ENCODE data around the gene CRISPLD2.

CRISPLD2 gene, protein sequence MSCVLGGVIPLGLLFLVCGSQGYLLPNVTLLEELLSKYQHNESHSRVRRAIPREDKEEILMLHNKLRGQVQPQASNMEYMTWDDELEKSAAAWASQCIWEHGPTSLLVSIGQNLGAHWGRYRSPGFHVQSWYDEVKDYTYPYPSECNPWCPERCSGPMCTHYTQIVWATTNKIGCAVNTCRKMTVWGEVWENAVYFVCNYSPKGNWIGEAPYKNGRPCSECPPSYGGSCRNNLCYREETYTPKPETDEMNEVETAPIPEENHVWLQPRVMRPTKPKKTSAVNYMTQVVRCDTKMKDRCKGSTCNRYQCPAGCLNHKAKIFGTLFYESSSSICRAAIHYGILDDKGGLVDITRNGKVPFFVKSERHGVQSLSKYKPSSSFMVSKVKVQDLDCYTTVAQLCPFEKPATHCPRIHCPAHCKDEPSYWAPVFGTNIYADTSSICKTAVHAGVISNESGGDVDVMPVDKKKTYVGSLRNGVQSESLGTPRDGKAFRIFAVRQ

DNA sequence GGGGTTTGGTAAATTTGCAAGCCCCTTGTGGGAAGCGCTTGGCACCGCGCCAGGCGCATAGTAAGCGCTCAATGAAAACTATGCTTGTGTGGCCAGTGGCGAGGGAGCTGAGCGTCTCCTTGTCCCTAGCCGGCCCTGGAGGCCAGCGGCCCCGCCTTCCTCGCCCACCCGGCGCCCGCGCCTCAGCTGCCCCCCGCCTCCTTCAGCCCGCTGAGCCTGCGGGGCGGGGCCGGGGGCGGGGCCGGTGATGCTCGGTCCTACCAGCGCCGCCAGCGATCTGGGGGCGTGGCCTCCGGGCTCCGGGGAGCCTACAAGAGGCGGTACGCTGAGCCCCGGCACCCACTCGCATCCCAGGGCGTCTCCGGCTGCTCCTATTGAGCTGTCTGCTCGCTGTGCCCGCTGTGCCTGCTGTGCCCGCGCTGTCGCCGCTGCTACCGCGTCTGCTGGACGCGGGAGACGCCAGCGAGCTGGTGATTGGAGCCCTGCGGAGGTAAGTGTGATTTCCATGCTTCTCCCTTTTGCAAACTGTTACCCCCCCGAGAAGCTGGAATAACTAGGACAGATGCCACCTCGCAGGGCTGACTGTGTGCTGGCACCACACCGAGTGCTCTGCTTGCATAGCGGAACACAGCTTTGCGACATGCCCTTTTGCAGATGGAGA is at the start of gene CRISPLD2:
TSS of gene CRISPLD2 (plus strand) at position 342 of the 661 bp plus-strand sequence. CDS start 18,511 bp downstream, outside the sequence.
- peak; percentile 86 for DNase-seq

DNA sequence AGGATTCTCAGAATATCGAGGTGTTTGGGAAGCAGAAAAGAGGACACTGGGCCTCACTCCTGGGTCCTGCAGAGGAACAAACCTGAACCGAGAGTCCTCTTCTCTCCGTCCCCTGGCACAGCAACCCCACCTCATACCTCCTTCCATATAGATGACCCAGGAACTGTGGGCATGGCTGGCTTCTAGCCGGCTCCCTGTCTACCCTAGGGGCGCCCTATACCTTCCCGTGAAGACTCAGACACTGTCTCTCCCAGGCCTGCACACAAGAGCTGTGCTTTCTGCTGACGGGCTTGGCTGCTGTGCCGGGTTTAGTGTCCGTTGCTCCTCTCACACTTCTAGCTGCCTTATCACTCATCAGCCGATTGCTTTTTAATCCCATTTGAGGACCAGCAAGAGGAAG is 46.5 kb upstream of the CRISPLD2 start:
- DNase-seq, result no peak

DNA sequence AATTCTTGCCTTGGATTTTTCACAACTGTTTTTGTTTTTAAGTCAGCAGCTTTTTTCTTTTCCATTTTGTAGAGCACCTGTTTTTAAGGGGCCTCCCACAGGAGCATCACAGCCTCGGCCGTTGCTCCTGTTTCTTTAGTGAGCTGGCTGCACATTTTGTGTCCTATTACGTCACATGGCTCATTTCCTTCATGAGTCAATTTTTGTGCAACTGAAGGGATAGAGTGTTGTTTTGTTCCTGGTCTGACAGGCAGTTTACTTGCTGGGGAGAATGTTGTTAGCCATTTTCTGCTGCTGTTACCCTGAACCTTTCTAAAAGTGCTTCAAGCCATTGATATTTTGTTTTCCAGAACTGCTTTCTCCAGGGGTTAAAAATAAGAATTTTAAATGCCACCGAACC is 45.0 kb upstream of the CRISPLD2 start:
- DNase-seq, result no peak

DNA sequence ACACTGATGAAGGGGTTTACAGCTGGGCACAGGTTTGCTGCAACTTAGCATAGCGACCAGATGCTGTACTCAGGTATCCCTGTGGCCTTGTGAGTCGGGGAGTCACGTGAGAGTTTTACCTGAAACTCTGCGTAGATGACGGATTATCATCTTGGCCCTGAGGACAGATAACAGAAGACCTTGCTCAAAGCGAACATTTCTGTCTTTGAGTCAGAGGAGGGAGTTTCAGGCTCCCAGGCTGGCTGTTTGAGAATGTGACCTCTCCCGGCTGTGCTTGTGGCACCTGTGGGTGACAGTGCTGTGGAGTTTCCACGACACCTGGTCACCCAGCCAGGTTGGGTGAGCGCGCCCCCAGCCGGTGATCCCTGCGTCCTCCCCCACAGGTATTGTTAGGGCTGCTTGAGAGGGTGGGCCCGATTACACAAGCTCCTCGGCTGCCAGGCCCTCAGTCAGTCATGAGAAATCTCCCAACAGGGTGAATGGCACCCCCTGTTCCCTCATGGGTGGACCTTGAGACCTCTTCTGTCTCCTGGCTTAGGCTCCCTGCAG is 44.4 kb upstream of the CRISPLD2 start:
- DNase-seq, result no peak

DNA sequence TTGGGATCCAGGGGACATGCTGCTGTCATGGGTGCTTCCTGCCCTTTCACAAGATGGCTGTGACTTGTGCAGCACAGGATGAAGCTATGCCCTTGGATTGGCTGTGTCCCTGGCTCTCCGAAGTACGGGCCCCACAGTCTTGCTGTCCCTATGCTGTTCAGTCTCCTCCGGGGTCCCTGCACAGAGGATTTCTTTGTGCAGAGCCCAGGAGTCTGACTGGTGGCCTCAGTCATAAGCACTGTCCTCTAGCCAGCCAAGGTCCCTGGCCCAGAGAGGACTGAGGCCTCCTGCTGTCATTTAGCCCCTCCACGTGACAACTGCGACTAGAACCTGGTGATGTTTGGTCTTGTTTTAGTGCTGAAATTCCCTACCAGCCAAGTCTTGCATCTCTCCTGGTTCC is 42.4 kb upstream of the CRISPLD2 start:
- DNase-seq, result no peak

DNA sequence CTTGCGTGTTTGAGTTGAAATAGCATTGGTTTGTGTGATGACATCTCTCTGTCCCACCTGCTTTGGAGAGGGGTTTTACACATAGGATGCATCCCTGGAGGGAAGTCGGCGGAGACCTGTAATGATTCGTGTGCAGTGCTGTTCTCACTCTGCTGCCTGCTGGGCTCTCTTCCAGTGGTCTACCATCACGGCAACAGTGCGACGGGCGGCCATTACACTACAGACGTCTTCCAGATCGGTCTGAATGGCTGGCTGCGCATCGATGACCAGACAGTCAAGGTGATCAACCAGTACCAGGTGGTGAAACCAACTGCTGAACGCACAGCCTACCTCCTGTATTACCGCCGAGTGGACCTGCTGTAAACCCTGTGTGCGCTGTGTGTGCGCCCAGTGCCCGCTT is 41.1 kb upstream of the CRISPLD2 start:
- DNase-seq, result no peak

DNA sequence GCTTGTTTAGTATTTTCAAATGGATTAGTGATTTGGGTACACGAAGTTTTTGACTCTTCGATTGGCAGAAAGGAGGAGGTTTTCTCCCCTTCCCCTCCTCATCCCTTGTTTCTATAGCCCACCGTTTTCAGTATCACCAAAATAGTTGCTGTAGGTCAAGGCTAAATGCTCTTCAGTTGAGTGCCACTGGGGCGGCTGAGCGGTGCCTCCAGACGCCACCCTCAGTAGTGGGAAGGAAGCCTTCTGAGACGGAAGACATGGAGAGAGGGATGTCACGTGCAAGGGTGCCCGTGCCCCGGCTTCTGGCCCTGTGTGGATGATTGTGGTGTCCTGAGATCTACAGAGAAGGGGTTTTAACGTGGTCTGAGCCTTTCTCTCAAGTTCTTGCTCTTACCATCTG is 39.7 kb upstream of the CRISPLD2 start:
- no peak for DNase-seq

DNA sequence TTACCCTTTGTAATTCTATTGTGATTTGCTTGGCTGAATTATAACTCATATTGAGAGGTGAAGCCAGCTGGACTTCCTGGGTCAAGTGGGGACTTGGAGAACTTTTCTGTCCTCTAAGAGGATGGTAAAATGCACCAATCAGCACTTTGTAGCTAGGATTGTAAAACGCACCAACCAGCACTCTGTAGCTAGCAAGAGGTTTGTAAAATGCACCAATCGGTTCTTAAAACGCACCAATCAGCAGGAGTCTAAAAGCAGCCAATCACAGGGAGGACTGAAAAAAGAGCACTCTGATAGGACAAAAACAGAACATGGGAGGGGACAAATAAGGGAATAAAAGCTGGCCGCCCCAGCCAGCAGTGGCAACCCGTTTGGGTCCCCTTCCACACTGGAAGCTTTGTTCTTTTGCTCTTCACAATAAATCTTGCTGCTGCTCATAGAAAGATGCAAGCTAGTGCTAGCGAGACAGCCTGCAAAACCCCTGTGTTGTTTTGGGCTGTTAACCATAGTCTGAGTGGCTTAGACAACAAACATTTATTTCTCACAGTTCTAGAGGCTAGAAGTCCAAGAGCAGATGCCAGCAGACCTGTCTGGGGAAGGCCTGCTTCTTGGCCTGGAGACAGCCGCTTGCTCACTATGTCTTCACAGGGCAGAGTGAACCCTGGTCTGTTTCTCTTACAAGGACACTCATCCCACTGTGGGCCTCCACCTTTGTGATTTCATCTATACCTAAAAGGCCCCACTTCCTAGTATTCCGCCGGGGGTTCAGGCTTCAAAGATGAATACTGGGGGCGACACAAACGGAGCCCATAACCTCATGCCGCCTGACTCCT is 39.0 kb upstream of the CRISPLD2 start:
- DNase-seq, result no peak

DNA sequence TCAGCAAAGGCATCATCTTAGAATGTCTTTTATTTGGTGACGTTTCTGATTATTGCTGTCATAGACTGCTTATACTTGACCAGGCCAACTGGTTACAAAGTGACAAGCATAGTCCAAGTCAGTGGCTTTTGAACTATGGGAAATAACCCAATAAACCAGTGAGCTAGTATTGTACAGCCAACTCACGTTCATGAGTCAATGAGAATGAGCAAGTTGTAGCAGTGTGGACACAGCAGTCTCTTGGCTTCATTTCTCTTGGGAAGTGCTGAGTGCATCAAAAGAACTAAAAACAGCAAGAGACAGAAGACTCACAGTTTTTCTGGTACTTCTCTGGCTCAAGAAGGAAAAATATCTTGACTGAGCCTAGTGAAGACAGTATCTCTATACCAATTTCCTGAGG is 36.9 kb upstream of the CRISPLD2 start:
- no peak for DNase-seq

DNA sequence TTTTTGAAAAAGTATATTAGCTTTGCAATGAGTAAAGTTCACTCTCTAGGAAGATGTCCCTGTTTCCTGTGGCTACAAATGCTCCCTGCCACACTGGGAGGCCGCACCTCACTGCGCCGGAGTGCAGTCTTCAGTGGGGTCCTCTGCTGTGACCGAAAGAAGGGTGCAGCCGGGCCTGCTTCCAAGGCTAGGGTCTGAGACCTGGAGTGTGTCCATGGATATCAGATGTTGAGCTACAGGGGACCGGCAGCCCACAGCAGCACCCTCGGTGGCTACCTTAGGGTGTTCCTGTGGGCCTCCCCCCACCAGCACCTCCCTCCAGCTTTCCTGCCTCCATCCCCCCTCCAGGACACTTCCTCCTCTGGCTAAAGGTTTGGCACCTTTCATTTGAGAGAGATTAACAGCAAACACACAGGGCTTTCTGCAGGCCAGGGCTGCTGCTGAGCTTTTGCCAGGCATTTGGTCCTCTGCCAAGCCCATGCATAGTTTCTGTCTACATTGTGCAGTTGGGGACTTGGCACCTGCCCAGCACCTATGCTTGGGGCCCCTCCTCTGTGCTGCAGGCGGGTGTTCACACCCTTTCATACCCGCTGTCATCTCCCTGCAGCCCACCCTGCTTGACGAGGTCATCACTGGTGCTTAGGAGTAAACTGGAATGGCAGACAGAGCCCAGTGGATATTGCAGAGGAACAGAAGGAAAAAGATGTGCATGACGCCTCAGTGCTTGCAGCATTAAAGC is 33.8 kb upstream of the CRISPLD2 start:
- DNase-seq, result no peak

DNA sequence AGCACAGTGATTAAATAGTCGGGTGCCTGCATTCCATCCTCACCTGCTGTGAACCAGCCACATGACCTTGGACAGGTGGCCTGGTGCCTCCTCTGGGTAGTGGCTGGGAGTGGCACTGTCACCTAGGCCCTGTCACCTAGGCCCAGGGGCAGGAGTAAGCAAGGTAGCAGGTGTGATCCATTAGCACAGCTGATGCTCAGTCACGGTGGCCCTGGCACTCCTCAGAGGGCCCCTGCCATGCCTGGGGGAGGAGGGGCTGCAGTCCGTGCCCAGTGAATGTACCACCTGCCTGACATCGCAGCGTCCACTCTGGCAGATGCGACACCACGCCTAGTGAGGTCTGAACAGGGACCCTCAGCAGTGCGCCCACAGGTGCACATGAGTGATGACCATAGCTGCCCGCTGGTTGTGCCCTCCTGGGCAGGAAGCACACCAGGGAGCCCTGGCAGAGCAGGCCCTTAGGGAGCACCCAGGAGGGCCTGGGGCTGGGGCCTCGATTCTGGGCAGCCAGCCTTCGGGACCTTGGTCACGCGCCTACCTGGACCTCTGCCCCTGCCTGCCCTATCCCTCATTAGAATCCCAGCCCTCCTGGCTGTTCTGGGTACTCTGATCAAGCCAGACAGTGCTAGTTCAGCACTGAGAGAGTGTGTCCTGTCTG is 33.1 kb upstream of the CRISPLD2 start:
- DNase-seq, result no peak

DNA sequence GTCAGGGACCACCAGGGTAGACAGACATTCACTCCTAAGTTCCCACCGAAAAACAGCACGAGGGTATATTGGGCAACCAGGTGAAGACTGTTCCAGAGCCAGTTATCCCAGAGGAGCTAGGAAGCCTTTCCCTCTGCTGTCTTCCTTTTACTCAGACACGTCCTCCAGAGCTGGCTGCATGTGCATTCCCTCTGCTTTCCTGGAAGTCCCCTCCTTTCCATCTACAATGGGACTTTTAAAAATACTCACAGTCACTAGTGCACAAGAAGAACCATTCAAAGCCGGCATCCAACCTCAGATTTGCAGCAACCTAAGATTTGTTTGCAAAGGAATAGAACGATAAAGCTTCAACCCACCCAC is 32.5 kb upstream of the CRISPLD2 start:
- DNase-seq, result no peak

DNA sequence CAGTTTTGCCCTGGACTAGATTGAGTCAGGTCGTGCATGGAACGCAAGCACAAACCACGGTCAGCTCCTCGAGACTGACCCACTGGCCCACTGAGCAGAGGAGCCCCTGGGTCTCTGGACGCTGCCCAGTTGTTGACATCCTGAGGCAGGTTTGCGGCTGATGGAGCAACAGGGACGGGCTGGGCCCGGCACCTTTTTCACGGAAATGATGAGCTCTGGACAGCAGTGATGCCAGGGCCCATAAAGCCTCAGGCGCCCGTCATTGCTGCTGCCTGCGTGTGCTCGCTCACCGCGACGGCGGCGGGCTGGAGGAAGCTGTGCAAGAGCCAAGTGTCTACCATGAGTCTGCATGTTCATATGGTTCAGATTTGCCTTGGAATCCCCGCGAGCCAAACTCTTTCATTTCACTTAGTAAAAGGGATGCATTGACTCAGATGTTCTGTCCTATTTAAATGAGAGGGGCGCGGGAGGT is 30.8 kb upstream of the CRISPLD2 start:
- no peak for DNase-seq

DNA sequence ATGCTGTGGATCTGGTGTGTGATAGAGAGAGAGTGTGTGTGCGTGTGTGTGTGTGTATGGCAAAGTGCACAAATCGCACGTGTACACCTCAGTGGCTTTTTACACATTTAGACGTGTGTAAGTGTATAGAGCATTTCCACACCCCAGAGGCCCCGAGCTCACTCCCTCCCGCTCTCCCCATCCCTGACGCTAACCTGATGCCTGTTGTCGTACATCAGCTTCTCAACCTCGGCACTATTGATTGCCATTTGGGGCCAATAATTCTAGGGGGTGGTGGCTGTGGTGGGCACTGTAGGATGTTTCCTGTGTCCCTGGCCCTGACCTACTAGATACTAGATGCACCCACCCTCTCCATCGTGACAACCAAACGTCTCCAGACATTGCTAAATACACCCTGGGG is 30.4 kb upstream of the CRISPLD2 start:
- no peak for DNase-seq

DNA sequence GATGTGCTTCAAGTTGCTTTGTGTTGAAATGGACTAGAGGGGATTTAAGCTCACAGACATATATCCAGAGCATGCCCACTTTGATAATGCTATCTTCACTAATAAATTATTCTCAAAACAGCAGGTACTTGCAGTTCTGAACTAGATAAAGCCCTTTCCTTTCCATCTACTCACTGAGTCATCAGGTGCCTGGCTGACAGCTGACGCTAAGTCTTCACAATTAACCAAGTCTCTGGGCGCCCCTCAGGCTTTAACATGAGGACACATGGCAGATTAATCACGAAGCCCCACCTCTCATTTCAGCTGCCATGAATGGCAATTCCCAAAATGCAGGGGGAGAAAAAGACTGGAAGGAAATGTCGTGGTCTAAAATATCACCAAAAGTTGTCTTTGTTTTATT is 29.5 kb upstream of the CRISPLD2 start:
- DNase-seq, result no peak

DNA sequence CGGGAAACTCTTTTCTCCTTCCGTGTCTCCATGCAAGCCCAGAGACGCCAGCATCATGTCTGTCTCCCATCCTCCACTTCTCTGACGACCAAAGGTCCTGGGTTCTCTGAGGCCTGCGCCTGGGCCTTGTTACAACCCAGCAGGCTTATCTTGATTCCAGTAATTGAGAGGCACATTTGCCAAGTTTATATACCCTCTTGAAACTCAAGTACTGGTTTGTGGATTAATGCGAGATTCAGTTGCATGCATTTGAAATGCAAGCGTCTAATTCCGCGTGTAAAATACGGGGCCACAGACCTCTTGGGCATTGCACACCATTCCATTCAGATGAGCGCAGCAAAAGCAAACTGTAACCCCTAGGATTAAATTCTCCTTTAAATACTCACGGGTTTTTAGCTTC is 28.7 kb upstream of the CRISPLD2 start:
- DNase-seq, result no peak

DNA sequence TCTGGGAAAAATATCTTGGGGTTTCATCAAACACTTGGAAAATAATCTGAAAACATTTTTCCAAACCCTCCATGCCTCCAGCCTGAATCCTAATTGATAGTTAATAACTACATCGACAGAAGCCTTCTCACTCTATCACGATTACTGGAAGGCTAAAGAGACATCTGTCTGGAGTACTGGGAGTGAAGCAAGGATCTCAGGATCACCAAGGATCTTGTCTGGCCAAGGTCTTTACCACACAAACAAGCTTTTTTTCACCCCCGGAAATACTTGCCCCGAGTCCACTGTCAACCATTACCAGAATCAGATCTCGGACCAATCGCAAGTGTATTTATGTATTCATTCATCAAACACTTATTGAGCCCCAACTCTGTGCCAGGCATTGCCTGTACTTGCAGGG is 28.3 kb upstream of the CRISPLD2 start:
- no peak for DNase-seq

DNA sequence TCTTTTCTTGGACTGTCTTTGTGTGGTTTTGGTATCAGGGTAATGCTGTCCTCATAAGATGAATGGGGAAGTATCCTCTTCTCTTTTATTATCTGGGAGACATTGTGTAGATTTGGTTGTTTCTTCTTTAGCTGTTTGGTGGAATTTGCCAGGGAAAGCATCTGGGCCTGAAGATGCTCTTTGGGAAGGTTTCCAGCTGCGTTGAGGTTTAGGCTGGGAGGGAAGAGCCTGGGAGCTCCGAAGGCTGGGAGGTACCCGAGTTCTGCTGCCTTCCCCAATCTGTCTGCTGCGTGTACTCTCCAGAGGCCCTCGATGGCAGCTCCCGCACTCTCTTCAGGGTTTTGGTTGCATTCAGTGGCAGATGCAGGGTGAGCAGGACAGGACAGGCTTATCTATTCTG is 25.6 kb upstream of the CRISPLD2 start:
- no peak for DNase-seq

DNA sequence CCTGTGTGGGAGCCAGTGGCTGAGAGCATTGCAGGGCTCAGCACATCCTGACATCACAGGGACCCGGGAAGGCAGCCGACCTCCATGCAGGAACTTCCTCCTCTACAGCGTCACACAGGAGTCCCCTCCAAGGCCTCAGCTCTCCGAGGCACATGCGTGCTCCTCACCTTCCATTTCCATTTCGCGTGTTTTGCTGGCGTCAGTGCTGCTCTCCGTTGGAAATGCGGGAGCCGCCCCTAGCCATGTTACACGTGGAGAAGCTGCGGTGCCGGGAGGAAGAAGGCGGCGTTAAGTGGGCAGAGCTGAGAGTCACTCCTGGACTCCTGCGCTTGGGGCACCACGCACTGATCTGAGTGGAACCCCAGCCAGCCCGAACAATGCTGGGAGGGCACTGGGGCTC is 25.2 kb upstream of the CRISPLD2 start:
- no peak for DNase-seq

DNA sequence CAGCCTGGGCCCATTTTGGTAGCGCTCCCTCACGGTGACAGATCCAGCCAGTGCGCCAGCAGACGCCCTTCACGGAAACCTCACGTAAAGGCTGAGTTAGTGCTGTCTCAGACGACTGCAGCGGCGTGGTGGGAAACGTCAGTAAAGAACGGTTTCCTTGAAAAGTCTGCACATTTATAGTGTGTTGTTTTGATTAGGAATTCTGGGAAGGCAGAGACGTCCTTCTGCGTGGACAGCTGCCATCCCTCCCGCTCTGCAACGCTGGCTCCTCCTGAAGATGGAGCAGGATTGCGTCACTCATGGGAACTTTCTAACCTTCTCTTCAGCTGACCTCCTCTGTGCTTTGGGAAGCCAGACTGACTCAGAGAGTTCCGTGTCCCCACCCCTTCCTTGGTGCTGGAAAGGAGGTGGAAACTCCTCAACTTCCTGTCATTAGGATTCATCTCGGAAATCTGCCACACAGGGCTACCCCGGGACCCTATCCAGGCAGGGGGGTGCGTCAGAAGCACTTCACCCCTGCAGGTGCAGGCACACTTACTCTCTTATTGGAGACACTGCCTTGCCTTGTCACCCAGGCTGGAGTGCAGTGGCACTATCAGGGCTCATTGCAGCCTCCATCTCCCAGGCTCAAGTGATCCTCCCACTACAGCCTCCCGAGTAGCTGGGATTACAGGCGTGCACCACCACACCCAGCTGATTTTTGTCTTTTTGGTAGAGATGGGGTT is 24.3 kb upstream of the CRISPLD2 start:
- DNase-seq, result no peak

All from stimulated activated CD4-positive, alpha-beta T cell treated with anti-CD3 and anti-CD28 coated beads, Interleukin-4, amount 100 ng/mL, for 24 hours (primary cell).